GM23338 (cell line): ENCODE results near the gene MSRB1.

Experiments used
- EZH2 ChIP-seq: fragments of 200-600 bp; sonication (generic); IDR thresholded peaks from one replicate; pipeline ENCODE4 v1.8.0; 2017; ENCODE audit warnings: antibody characterized with exemption, mild to moderate bottlenecking, low read depth; ENCODE audit not compliant: unreplicated experiment
- JUNB ChIP-seq: IDR thresholded peaks from one replicate; pipeline ENCODE4 v1.6.1; 2016; ENCODE audit warnings: antibody characterized with exemption; ENCODE audit not compliant: unreplicated experiment
- TF ChIP-seq, protein P1 (sequence below), 2 experiments: fragments of 200-600 bp in 1 of 2; sonication (generic) in 1 of 2; conservative IDR thresholded peaks; 2 replicates each; pipeline versions ENCODE4 v1.5.1 to v1.6.1; 2016 to 2017; ENCODE audit warnings: antibody characterized with exemption in 2 of 2, low read depth in 2 of 2, mild to moderate bottlenecking in 2 of 2, moderate library complexity in 1 of 2

DNA sequence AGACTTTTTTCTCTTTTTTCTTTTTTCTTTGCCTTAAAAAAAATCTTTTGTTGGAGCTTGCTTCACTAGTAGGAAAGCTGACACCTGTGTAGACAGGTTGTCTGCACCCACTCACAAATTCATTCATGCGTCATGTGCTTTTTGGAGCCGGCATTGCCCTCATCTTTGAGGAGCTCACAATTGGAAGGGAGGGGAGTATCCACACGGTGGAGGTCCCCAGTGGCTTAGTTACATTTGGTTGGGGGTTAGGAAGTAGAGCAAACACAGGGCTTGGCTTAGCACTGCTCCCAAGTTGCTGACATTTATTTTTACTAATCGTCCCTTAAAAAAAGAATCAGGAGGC, 52.3 kb downstream of the MSRB1 start:
- TF ChIP-seq, protein P1, sequence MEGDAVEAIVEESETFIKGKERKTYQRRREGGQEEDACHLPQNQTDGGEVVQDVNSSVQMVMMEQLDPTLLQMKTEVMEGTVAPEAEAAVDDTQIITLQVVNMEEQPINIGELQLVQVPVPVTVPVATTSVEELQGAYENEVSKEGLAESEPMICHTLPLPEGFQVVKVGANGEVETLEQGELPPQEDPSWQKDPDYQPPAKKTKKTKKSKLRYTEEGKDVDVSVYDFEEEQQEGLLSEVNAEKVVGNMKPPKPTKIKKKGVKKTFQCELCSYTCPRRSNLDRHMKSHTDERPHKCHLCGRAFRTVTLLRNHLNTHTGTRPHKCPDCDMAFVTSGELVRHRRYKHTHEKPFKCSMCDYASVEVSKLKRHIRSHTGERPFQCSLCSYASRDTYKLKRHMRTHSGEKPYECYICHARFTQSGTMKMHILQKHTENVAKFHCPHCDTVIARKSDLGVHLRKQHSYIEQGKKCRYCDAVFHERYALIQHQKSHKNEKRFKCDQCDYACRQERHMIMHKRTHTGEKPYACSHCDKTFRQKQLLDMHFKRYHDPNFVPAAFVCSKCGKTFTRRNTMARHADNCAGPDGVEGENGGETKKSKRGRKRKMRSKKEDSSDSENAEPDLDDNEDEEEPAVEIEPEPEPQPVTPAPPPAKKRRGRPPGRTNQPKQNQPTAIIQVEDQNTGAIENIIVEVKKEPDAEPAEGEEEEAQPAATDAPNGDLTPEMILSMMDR (conservative IDR thresholded peaks at IDR 0.05; ENCODE audit: low read depth in 2 of 2): no peak
- TF ChIP-seq EZH2: no peak
- no peak for TF ChIP-seq JUNB
